HepG2 (cell line): Measurements from ENCODE around the gene NUP35. TPM values are rescaled to one million over a fixed set of nuclear protein-coding genes. Genes with fewer than 3 reads are reported as not detected.

Source experiments
- CCDC6 ChIP-seq: sonication (generic); formaldehyde crosslinking; IDR thresholded peaks from 2 replicates; pipeline ENCODE4 v1.8.1; 2022; ENCODE audit warnings: mild to moderate bottlenecking, missing genetic modification reagents, moderate library complexity
- ELF1 ChIP-seq: sonication (generic); formaldehyde crosslinking; IDR thresholded peaks from 2 replicates; pipeline ENCODE4 v1.4.0; 2020; ENCODE audit warnings: missing genetic modification reagents
- HDAC2 ChIP-seq: sonication (generic); formaldehyde crosslinking; IDR thresholded peaks from 2 replicates; pipeline ENCODE4 v1.4.0; 2020; ENCODE audit warnings: missing genetic modification reagents
- HMG20A ChIP-seq: IDR thresholded peaks from 2 replicates; pipeline ENCODE4 v1.6.1; 2016; ENCODE audit warnings: borderline replicate concordance
- JARID2 ChIP-seq: sonication (generic); formaldehyde crosslinking; IDR thresholded peaks from 2 replicates; pipeline ENCODE4 v1.8.1; 2023; ENCODE audit warnings: missing genetic modification reagents, inconsistent platforms; ENCODE audit not compliant: insufficient replicate concordance
- KAT8 ChIP-seq: IDR thresholded peaks from 2 replicates; pipeline ENCODE4 v1.6.1; 2016; ENCODE audit warnings: missing genetic modification reagents, missing compliant biosample characterization
- MAFK ChIP-seq, 2 experiments: IDR thresholded peaks in 1 of 2; conservative IDR thresholded peaks in 1 of 2; 2 replicates each; pipeline ENCODE4 v1.6.1; 2011; ENCODE audit warnings: improper control_type of control experiment in 2 of 2, low read length in 2 of 2
- MXI1 ChIP-seq: IDR thresholded peaks from 3 replicates; pipeline ENCODE4 v1.6.1; 2012; ENCODE audit warnings: low read depth, low read length, inconsistent platforms, borderline replicate concordance
- POGK ChIP-seq: sonication (generic); formaldehyde crosslinking; conservative IDR thresholded peaks from 2 replicates; pipeline ENCODE4 v1.8.0; 2022; ENCODE audit warnings: mild to moderate bottlenecking, moderate library complexity, missing genetic modification reagents
- REPIN1 ChIP-seq: sonication (generic); formaldehyde crosslinking; IDR thresholded peaks from 2 replicates; pipeline ENCODE4 v1.8.0; 2022; ENCODE audit warnings: missing genetic modification reagents, low read depth, mild to moderate bottlenecking, borderline replicate concordance
- RXRB ChIP-seq: IDR thresholded peaks from 2 replicates; pipeline ENCODE4 v1.6.1; 2016; ENCODE audit warnings: borderline replicate concordance, missing genetic modification reagents, missing compliant biosample characterization
- SAP130 ChIP-seq: IDR thresholded peaks from 2 replicates; pipeline ENCODE4 v1.6.1; 2016; ENCODE audit warnings: low read depth
- SP4 ChIP-seq: sonication (generic); formaldehyde crosslinking; IDR thresholded peaks from 2 replicates; pipeline ENCODE4 v1.8.1; 2023; ENCODE audit warnings: mild to moderate bottlenecking, missing genetic modification reagents
- TARDBP ChIP-seq: sonication (generic); formaldehyde crosslinking; IDR thresholded peaks from 2 replicates; pipeline ENCODE4 v1.8.0; 2022; ENCODE audit warnings: mild to moderate bottlenecking, missing genetic modification reagents
- TEAD3 ChIP-seq: optimal IDR thresholded peaks from 2 replicates; pipeline ENCODE3; 2016; ENCODE audit warnings: borderline replicate concordance
- ZKSCAN1 ChIP-seq: fragments of 150-350 bp; IDR thresholded peaks from 2 replicates; pipeline ENCODE4 v1.6.1; 2014; ENCODE audit warnings: low read length
- ZNF124 ChIP-seq: sonication (generic); formaldehyde crosslinking; IDR thresholded peaks from 2 replicates; pipeline ENCODE4 v1.4.0; 2020; ENCODE audit warnings: missing genetic modification reagents
- ZNF354B ChIP-seq: sonication (generic); formaldehyde crosslinking; IDR thresholded peaks from 2 replicates; pipeline ENCODE4 v1.8.0; 2022; ENCODE audit warnings: mild to moderate bottlenecking, missing genetic modification reagents
- ZNF547 ChIP-seq: sonication (generic); formaldehyde crosslinking; IDR thresholded peaks from 2 replicates; pipeline ENCODE4 v1.5.1; 2020; ENCODE audit warnings: mild to moderate bottlenecking, missing genetic modification reagents
- polyA plus RNA-seq, 8 experiments: library from polyadenylated mRNA; depleted of rRNA in 3 of 8; stranded (reverse) in 7 of 8; unstranded in 1 of 8; fragments of >200 nt; fragmentation: Illumina TruSeq in 4 of 8; extraction: Trizol in 4 of 8; gene quantifications; 2 replicates each; pipeline versions ENCODE4 v1.2.1 to v1.2.3, GENCODE V29; 2011 to 2016; ENCODE audit warnings: low read depth in 4 of 8, missing spikeins in 1 of 8, mixed read lengths in 1 of 8; ENCODE audit not compliant: insufficient read depth in 1 of 8
- total RNA-seq, 5 experiments: library from RNA; depleted of rRNA; stranded (reverse); fragments of >200 nt; fragmentation: Illumina TruSeq; extraction: Trizol; gene quantifications; 2 replicates each; pipeline ENCODE4 v1.2.3, GENCODE V29; 2016; ENCODE audit warnings: low read depth in 1 of 5
- TF ChIP-seq, protein P1 (sequence below): sonication (generic); formaldehyde crosslinking; IDR thresholded peaks from 2 replicates; pipeline ENCODE4 v1.5.0; 2020; ENCODE audit warnings: mild to moderate bottlenecking, missing genetic modification reagents
- TF ChIP-seq, protein P2 (sequence below): sonication (generic); formaldehyde crosslinking; IDR thresholded peaks from 2 replicates; pipeline ENCODE4 v1.5.0; 2020; ENCODE audit warnings: missing genetic modification reagents
- TF ChIP-seq, protein P3 (sequence below), 2 experiments: sonication (generic) in 1 of 2; formaldehyde crosslinking in 1 of 2; IDR thresholded peaks; 2 replicates each; pipeline versions ENCODE4 v1.4.0 to v1.6.1; 2016 to 2020; ENCODE audit warnings: borderline replicate concordance in 1 of 2, low read depth in 1 of 2, mild to moderate bottlenecking in 1 of 2, missing genetic modification reagents in 1 of 2

The NUP35 gene
- total and polyA plus RNA-seq, 2 of the 13 experiments (the other 11 are each of a cell fraction or from before 2014, with no cell fraction given) = 16.9 to 53.6 TPM

GRCh38 chr2:183078464-183079138 is 45.6 kb upstream of the NUP35 start, which contains the start of gene DUSP19 (continued):
- TF ChIP-seq MXI1 = no peak
- peak; percentile 67 for TF ChIP-seq TEAD3 (CRISPR knock-in tag)
- 0 out of 4 replicates have a peak, but pooled peaks have one; percentile 2 to 6 for TF ChIP-seq MAFK (conservative IDR thresholded peaks at IDR 0.05 in 1 of 2, IDR thresholded peaks at IDR 0.05 in 1 of 2; ENCODE audit: low read length in 2 of 2)
- TF ChIP-seq CCDC6 (CRISPR knock-in tag) = peak; percentile 77; the same call in 1 of the 2 replicates
- TF ChIP-seq, protein P1, sequence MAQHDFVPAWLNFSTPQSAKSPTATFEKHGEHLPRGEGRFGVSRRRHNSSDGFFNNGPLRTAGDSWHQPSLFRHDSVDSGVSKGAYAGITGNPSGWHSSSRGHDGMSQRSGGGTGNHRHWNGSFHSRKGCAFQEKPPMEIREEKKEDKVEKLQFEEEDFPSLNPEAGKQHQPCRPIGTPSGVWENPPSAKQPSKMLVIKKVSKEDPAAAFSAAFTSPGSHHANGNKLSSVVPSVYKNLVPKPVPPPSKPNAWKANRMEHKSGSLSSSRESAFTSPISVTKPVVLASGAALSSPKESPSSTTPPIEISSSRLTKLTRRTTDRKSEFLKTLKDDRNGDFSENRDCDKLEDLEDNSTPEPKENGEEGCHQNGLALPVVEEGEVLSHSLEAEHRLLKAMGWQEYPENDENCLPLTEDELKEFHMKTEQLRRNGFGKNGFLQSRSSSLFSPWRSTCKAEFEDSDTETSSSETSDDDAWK (CRISPR knock-in tag) = no peak
- no peak for TF ChIP-seq ZKSCAN1
- peak; percentile 91 for TF ChIP-seq TARDBP (CRISPR knock-in tag)
- peak; percentile 84 for TF ChIP-seq POGK
- no peak for TF ChIP-seq ZNF124 (CRISPR knock-in tag)
- peak; percentile 98 for TF ChIP-seq KAT8
- TF ChIP-seq SP4 = peak; percentile 78
- TF ChIP-seq ZNF354B (CRISPR knock-in tag) = 0 out of 2 replicates have a peak, but pooled peaks have one; percentile 51
- TF ChIP-seq, protein P2, sequence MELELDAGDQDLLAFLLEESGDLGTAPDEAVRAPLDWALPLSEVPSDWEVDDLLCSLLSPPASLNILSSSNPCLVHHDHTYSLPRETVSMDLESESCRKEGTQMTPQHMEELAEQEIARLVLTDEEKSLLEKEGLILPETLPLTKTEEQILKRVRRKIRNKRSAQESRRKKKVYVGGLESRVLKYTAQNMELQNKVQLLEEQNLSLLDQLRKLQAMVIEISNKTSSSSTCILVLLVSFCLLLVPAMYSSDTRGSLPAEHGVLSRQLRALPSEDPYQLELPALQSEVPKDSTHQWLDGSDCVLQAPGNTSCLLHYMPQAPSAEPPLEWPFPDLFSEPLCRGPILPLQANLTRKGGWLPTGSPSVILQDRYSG (CRISPR knock-in tag) = no peak; the same call in 1 of the 2 replicates
- no peak; the same call in 1 of the 2 replicates for TF ChIP-seq HMG20A (CRISPR knock-in tag)
- TF ChIP-seq ZNF547 (CRISPR knock-in tag) = no peak
- TF ChIP-seq SAP130 = peak; percentile 85
- peak; percentile 83 for TF ChIP-seq ELF1 (CRISPR knock-in tag)
- TF ChIP-seq, protein P3, sequence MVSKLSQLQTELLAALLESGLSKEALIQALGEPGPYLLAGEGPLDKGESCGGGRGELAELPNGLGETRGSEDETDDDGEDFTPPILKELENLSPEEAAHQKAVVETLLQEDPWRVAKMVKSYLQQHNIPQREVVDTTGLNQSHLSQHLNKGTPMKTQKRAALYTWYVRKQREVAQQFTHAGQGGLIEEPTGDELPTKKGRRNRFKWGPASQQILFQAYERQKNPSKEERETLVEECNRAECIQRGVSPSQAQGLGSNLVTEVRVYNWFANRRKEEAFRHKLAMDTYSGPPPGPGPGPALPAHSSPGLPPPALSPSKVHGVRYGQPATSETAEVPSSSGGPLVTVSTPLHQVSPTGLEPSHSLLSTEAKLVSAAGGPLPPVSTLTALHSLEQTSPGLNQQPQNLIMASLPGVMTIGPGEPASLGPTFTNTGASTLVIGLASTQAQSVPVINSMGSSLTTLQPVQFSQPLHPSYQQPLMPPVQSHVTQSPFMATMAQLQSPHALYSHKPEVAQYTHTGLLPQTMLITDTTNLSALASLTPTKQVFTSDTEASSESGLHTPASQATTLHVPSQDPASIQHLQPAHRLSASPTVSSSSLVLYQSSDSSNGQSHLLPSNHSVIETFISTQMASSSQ (IDR thresholded peaks at IDR 0.05; ENCODE audit: low read depth) = 0 out of 2 replicates have a peak, but pooled peaks have one; percentile 12
- TF ChIP-seq, protein P3 (CRISPR knock-in tag; IDR thresholded peaks at IDR 0.05; ENCODE audit: borderline replicate concordance) = no peak
- 0 out of 2 replicates have a peak, but pooled peaks have one; percentile 34 for TF ChIP-seq REPIN1 (CRISPR knock-in tag)
- TF ChIP-seq HDAC2 = peak; percentile 11; the same call in 1 of the 2 replicates
- TF ChIP-seq RXRB (CRISPR knock-in tag) = peak; percentile 63; the same call in 1 of the 2 replicates
- no peak for TF ChIP-seq JARID2
